Endodermal cell (in vitro differentiated cells): ENCODE results near the gene ARFGEF2. TPM values are rescaled to one million over a fixed set of nuclear protein-coding genes. Genes with fewer than 3 reads are reported as not detected.
A peak's percentile ranks its signal among the peaks of the same experiment; 100 is the strongest.

ENCODE experiments used
- DNase-seq: peaks from one replicate; pipeline ENCODE4 v3.0.0-alpha.2; 2017
- H3K27ac ChIP-seq: 2 replicates; pipeline ENCODE4 v1.5.1; 2013; ENCODE audit warnings: mild to moderate bottlenecking, low read depth, low read length, moderate library complexity
- H3K27me3 ChIP-seq: 2 replicates; pipeline ENCODE4 v1.6.1; 2013; ENCODE audit warnings: mild to moderate bottlenecking, low read length, moderate library complexity; ENCODE audit not compliant: insufficient read depth, control insufficient read depth, poor library complexity, severe bottlenecking
- H3K36me3 ChIP-seq: 2 replicates; pipeline ENCODE4 v1.7.0; 2013; ENCODE audit warnings: mild to moderate bottlenecking, low read length, moderate library complexity; ENCODE audit not compliant: control insufficient read depth, insufficient read depth
- H3K4me1 ChIP-seq: one replicate; pipeline ENCODE4 v1.7.0; 2013; ENCODE audit warnings: low read length; ENCODE audit not compliant: control insufficient read depth, insufficient read depth
- H3K4me3 ChIP-seq: 2 replicates; pipeline ENCODE4 v1.5.1; 2013; ENCODE audit warnings: mild to moderate bottlenecking, low read length, moderate library complexity
- H3K9ac ChIP-seq: 2 replicates; pipeline ENCODE4 v1.6.1; 2013; ENCODE audit warnings: mild to moderate bottlenecking, low read length, moderate library complexity; ENCODE audit not compliant: poor library complexity, severe bottlenecking; ENCODE audit errors: extremely low read depth
- H3K9me3 ChIP-seq: 2 replicates; pipeline ENCODE4 v1.6.1; 2013; ENCODE audit warnings: mild to moderate bottlenecking, low read length, moderate library complexity; ENCODE audit not compliant: control insufficient read depth
- H3K27ac Mint-ChIP-seq: 2 replicates; pipeline ENCODE4 v1.8.0; 2020; ENCODE audit warnings: mixed read lengths
- H3K27me3 Mint-ChIP-seq: 2 replicates; pipeline ENCODE4 v1.8.0; 2021; ENCODE audit warnings: mild to moderate bottlenecking, mixed read lengths; ENCODE audit not compliant: insufficient read depth
- H3K36me3 Mint-ChIP-seq: 2 replicates; pipeline ENCODE4 v1.8.0; 2020; ENCODE audit warnings: low read depth, mixed read lengths
- H3K4me1 Mint-ChIP-seq: 2 replicates; pipeline ENCODE4 v1.8.0; 2020; ENCODE audit warnings: mixed read lengths
- H3K4me3 Mint-ChIP-seq: 2 replicates; pipeline ENCODE4 v1.8.0; 2020; ENCODE audit warnings: mild to moderate bottlenecking, moderate library complexity, mixed read lengths
- H3K9me3 Mint-ChIP-seq: 2 replicates; pipeline ENCODE4 v1.8.0; 2020; ENCODE audit warnings: mild to moderate bottlenecking, mixed read lengths
- CTCF ChIP-seq: fragments of 200-600 bp; sonication (generic); conservative IDR thresholded peaks from 2 replicates; pipeline ENCODE4 v1.5.0; 2021; ENCODE audit warnings: antibody characterized with exemption, mild to moderate bottlenecking
- WGBS, 2 experiments: methylation state at CpG; one replicate each; pipeline versions ENCODE4 v1.1.5 to v1.1.7; 2013; ENCODE audit warnings: missing lambda C conversion rate in 2 of 2, mixed read lengths in 1 of 2; ENCODE audit not compliant: insufficient coverage in 1 of 2, insufficient read length in 1 of 2; 5-methylcytosine and 5-hydroxymethylcytosine counted together
- total RNA-seq, 2 donors: library from RNA; stranded (reverse); fragmentation: NEBNext Ultra II Directional in 1 of 2; extraction: Animal tissue kit (Norgen Biotek cat#: 25700) in 1 of 2; gene quantifications; 2 replicates in 1 of 2; 3 replicates in 1 of 2; pipeline ENCODE4 v1.2.1, GENCODE V29; 2021

Gene ARFGEF2
- total RNA-seq, 2 donors from 2014 or later: 23.6 to 29.4 TPM

- H3K4me3 ChIP-seq: no peak overlapping the region
- H3K4me1 ChIP-seq: no peaks in the 10 kb centered on the region
- DNase-seq: no peak
- no peaks in the 10 kb centered on the region for H3K27me3 ChIP-seq
- Mint-ChIP-seq H3K4me3 (no peak overlapping the region), H3K4me1 (peaks cover 8% of the 10 kb centered on the region), H3K9me3 (peaks cover 10% of the 10 kb centered on the region), H3K27ac (no peak overlapping the region), H3K27me3 (no peaks in the 10 kb centered on the region), H3K36me3 (peaks cover 45% of the 10 kb centered on the region)
- H3K27ac ChIP-seq: no peak overlapping the region
- TF ChIP-seq CTCF: no peak
- no peak overlapping the region for H3K9ac ChIP-seq
- H3K36me3 ChIP-seq: peaks cover 66% of the 10 kb centered on the region
- 87 to 88% methylated on average over 3 to 4 of the region's 4 CpGs for WGBS, 2 experiments
- H3K9me3 ChIP-seq: no peaks in the 10 kb centered on the region
These were observed 20.0 kb downstream of the ARFGEF2 start for GRCh38 chr20:48941467-48941866.

GRCh38 chr20:48942730-48943129 lies 21.2 kb downstream of the ARFGEF2 start:
- no peaks in the 10 kb centered on the region for H3K27me3 ChIP-seq
- no peak for DNase-seq
- Mint-ChIP-seq H3K4me1 (no peaks in the 10 kb centered on the region), H3K36me3 (peaks cover 35% of the 10 kb centered on the region), H3K4me3 (no peak overlapping the region), H3K27ac (no peak overlapping the region), H3K27me3 (no peaks in the 10 kb centered on the region), H3K9me3 (no peaks in the 10 kb centered on the region)
- peaks cover 62% of the 10 kb centered on the region for H3K36me3 ChIP-seq
- H3K9ac ChIP-seq: no peak overlapping the region
- H3K9me3 ChIP-seq: no peaks in the 10 kb centered on the region
- H3K4me1 ChIP-seq: no peaks in the 10 kb centered on the region
- H3K27ac ChIP-seq: no peak overlapping the region
- WGBS, 2 experiments: 97 to 100% methylated on average over 1 to 2 of the region's 2 CpGs
- no peak overlapping the region for H3K4me3 ChIP-seq
- TF ChIP-seq CTCF: no peak

- H3K9ac ChIP-seq: no peak overlapping the region
- Mint-ChIP-seq H3K27me3 (no peaks in the 10 kb centered on the region), H3K4me1 (peaks cover 7% of the 10 kb centered on the region), H3K9me3 (no peaks in the 10 kb centered on the region), H3K36me3 (peaks cover 38% of the 10 kb centered on the region), H3K4me3 (no peak overlapping the region), H3K27ac (peak overlapping the region; percentile 39)
- TF ChIP-seq CTCF: no peak
- WGBS, 2 experiments: 90 to 92% methylated on average over 3 of the region's 3 CpGs
- H3K27me3 ChIP-seq: no peaks in the 10 kb centered on the region
- H3K9me3 ChIP-seq: no peaks in the 10 kb centered on the region
- H3K4me3 ChIP-seq: no peak overlapping the region
- peaks cover 79% of the 10 kb centered on the region for H3K36me3 ChIP-seq
- H3K27ac ChIP-seq: no peak overlapping the region
- no peaks in the 10 kb centered on the region for H3K4me1 ChIP-seq
- no peak for DNase-seq
These were observed 23.3 kb downstream of the ARFGEF2 start for GRCh38 chr20:48944663-48945297.
